RWPE2 (cell line): ENCODE measurements around the gene CALML6.

Experiments
- ATAC-seq: fragments of 200-7000 bp; cut with Tn5 transposase; 3 replicates; pipeline ENCODE4 v1.9.1; 2021; ENCODE audit warnings: low read depth
- DNase-seq: peaks from one replicate; pipeline ENCODE4 v3.0.0-alpha.2; 2020; ENCODE audit warnings: low spot score
- H3K27ac ChIP-seq: fragments of 450-650 bp; 2 replicates; pipeline ENCODE4 v1.5.1; 2017; ENCODE audit warnings: mild to moderate bottlenecking; ENCODE audit not compliant: poor library complexity, severe bottlenecking
- H3K27me3 ChIP-seq: fragments of 250-450 bp; sonication (Bioruptor Pico); 2 replicates; pipeline ENCODE4 v1.5.1; 2021; ENCODE audit warnings: mild to moderate bottlenecking, moderate library complexity; ENCODE audit not compliant: insufficient read depth, poor library complexity, severe bottlenecking
- H3K36me3 ChIP-seq: fragments of 250-450 bp; sonication (Bioruptor Pico); 2 replicates; pipeline ENCODE4 v1.5.1; 2020; ENCODE audit warnings: low read depth, mild to moderate bottlenecking, moderate library complexity
- H3K4me1 ChIP-seq: fragments of 250-450 bp; sonication (Bioruptor Pico); 2 replicates; pipeline ENCODE4 v1.5.1; 2021; ENCODE audit warnings: mild to moderate bottlenecking, moderate library complexity; ENCODE audit not compliant: insufficient read depth, poor library complexity, severe bottlenecking
- H3K4me3 ChIP-seq: fragments of 250-450 bp; sonication (Bioruptor Pico); 2 replicates; pipeline ENCODE4 v1.5.1; 2021; ENCODE audit warnings: mild to moderate bottlenecking, moderate library complexity; ENCODE audit not compliant: severe bottlenecking
- H3K9me3 ChIP-seq: fragments of 250-450 bp; sonication (Bioruptor Pico); 2 replicates; pipeline ENCODE4 v1.5.1; 2021; ENCODE audit warnings: mild to moderate bottlenecking, moderate library complexity; ENCODE audit not compliant: severe bottlenecking
- TF ChIP-seq, protein P1 (sequence below): fragments of 450-650 bp; IDR thresholded peaks from one replicate; pipeline ENCODE4 v1.5.1; 2017; ENCODE audit warnings: mild to moderate bottlenecking, moderate library complexity; ENCODE audit not compliant: poor library complexity, severe bottlenecking

Gene CALML6

DNA sequence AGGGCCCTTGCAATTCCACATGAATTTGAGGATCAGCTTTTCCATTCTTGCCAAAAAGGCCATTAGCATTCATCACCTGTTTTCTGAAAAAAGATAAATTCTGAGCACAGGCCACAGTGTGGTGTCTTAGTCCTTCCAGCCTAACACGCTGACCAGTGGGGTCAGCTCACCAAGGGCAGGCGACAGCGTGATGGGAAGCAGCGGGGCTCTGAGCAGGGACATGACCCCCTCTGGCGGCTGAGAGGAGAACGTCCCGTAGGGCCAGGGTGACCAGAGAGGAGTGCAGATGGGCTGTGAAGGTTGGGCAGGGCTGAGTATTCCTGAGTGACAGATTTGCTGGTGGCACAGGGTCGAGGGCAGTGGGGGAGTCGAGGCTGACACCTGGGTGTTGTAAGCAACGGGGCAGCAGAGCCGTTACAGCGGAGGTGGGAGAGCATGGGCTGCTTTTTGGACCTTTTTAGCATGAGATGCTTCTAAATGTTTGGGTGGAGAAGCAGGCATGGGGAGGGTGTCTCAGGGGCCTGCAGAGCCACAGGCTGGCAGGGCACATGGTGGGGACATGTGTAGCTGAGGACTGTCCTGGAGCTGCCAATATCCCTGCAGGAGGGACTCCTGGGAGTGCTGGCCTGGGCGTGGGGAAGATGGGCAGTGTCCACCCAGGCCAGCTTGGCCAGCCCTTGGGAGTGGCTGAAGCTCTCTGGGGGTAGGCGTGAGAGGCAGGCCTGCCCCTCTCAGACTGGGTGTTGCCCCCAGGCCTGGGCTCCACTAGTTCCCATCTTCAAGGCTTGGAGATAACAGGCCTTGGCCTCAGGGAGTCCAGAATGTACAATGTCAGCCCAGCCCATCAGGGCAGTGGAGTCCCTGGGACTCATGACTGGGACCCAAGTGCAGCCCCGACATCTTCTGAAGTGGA lies 8.6 kb upstream of the CALML6 start:
- peaks cover 19% of the 10 kb centered on the region for H3K4me1 ChIP-seq
- peak overlapping the region; percentile 42 for H3K27ac ChIP-seq

DNA sequence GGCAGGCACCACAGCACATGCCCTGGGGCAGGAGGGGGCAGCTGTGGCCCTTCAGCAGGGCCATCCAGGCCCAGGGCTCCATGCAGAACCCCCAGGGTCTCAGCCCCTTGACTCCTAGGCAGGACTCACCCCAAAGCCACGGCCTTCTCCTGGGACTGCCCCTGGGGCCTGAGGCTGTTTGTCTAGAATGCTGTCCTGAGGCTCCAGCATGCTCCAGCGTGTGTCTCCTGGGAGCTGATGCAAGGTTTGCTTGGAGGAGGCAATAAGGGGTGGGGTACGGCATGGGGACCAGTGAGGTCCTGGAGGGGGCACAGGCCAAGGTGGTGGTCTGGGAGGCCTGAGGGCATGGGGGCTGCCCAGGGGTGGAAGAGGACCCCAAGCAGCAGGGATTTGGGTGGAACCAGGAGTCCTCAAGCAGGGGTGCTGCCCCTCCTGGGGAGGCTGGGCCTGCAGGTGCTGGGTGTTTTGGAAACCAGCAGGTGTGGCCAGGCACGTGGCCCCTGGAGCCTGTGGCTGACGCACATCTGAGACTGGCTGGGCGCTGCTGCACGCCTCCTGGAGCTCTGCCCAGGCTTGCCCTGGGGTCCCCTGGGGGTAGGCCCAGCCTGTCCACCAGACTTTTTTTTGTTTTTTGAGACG lies 7.8 kb upstream of the CALML6 start:
- Histone ChIP-seq H3K36me3 (no peaks in the 10 kb centered on the region), H3K27ac (peak overlapping the region; percentile 42), H3K4me3 (no peak overlapping the region), H3K27me3 (no peaks in the 10 kb centered on the region), H3K4me1 (peaks cover 19% of the 10 kb centered on the region), H3K9me3 (no peaks in the 10 kb centered on the region)
- DNase-seq (peak; percentile 86), ATAC-seq (peak; percentile 53)
- TF ChIP-seq, protein P1, sequence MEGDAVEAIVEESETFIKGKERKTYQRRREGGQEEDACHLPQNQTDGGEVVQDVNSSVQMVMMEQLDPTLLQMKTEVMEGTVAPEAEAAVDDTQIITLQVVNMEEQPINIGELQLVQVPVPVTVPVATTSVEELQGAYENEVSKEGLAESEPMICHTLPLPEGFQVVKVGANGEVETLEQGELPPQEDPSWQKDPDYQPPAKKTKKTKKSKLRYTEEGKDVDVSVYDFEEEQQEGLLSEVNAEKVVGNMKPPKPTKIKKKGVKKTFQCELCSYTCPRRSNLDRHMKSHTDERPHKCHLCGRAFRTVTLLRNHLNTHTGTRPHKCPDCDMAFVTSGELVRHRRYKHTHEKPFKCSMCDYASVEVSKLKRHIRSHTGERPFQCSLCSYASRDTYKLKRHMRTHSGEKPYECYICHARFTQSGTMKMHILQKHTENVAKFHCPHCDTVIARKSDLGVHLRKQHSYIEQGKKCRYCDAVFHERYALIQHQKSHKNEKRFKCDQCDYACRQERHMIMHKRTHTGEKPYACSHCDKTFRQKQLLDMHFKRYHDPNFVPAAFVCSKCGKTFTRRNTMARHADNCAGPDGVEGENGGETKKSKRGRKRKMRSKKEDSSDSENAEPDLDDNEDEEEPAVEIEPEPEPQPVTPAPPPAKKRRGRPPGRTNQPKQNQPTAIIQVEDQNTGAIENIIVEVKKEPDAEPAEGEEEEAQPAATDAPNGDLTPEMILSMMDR: no peak

More for the DNA sequence above, 8.6 kb upstream of the CALML6 start:
- Histone ChIP-seq H3K9me3 (no peaks in the 10 kb centered on the region), H3K36me3 (no peaks in the 10 kb centered on the region), H3K4me3 (no peak overlapping the region), H3K27me3 (no peaks in the 10 kb centered on the region)
- peak; percentile 79 for DNase-seq
- peak; percentile 65 for ATAC-seq
- TF ChIP-seq, protein P1: peak; percentile 92

DNA sequence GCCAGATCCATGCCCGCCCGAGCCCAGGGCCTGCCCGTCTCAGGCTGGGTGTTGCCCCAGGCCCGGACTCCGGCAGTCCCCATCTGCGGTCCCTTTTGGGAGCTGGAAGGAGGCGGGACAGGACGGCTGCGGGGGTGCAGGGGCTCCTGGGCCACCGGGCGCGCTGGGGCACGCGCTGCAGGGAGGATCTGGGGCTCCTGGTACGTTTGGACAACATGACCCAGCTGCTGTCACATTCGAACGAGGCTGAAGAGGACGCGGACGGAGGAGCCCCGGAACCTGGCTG lies 6.6 kb upstream of the CALML6 start:
- TF ChIP-seq, protein P1: no peak
- Histone ChIP-seq H3K4me3 (peak overlapping the region; percentile 49), H3K27me3 (no peaks in the 10 kb centered on the region), H3K4me1 (peaks cover 19% of the 10 kb centered on the region), H3K9me3 (no peaks in the 10 kb centered on the region), H3K36me3 (no peaks in the 10 kb centered on the region), H3K27ac (peak overlapping the region; percentile 42)
- peak; percentile 11 for ATAC-seq
- DNase-seq: no peak

DNA sequence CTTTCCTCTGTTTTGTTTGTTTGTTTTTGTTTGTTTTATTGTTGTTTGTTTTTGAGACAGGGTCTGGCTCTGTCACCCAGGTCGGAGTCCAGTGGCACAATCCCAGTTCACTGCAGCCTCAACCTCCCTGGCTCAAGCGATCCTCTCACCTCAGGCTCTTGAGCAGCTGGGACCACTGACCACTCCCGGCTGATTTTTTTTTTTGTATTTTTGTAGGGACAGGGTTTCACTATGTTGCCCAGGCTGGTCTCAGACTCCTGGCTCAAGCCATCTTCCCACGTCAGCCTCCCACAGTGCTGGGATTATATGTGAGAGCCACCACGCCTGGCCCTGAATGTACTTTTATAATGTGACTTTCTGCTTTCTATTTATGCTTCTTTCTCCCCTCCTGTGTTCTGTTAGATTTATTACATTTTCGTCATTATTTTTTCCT lies 5.0 kb upstream of the CALML6 start:
- TF ChIP-seq, protein P1: no peak
- H3K9me3 ChIP-seq: no peaks in the 10 kb centered on the region
- peaks cover 19% of the 10 kb centered on the region for H3K4me1 ChIP-seq
- DNase-seq: no peak
- peak overlapping the region; percentile 42 for H3K27ac ChIP-seq
- H3K27me3 ChIP-seq: no peaks in the 10 kb centered on the region
- no peak for ATAC-seq
- no peak overlapping the region for H3K4me3 ChIP-seq
- H3K36me3 ChIP-seq: no peaks in the 10 kb centered on the region
